Liver (tissue), 9 donors: ENCODE results near the gene COBL. TPM values are rescaled to one million over a fixed set of nuclear protein-coding genes. Genes with fewer than 3 reads are reported as not detected.

Experiments used
- DNase-seq: peaks from one replicate; pipeline ENCODE4 v3.0.0-alpha.2; 2017; ENCODE audit warnings: low spot score
- H3K27ac ChIP-seq, 2 donors: one replicate each; pipeline ENCODE4 v1.7.0; 2013; ENCODE audit warnings: inconsistent platforms in 2 of 2, low read length in 2 of 2, control low read depth in 1 of 2, low read depth in 1 of 2, mild to moderate bottlenecking in 1 of 2
- H3K27me3 ChIP-seq, 4 donors: one replicate each; pipeline versions ENCODE4 v1.6.1 to v1.7.0; 2013; ENCODE audit warnings: low read length in 3 of 4, inconsistent platforms in 1 of 4, mild to moderate bottlenecking in 1 of 4, moderate library complexity in 1 of 4; ENCODE audit not compliant: control insufficient read depth in 4 of 4, insufficient read depth in 4 of 4
- H3K36me3 ChIP-seq, 4 donors: one replicate each; pipeline versions ENCODE4 v1.6.1 to v1.7.0; 2013; ENCODE audit warnings: low read length in 3 of 4, mild to moderate bottlenecking in 3 of 4, low read depth in 1 of 4, moderate library complexity in 1 of 4; ENCODE audit not compliant: control insufficient read depth in 4 of 4, insufficient read depth in 3 of 4
- H3K4me1 ChIP-seq, 4 donors: one replicate each; pipeline versions ENCODE4 v1.6.1 to v1.7.0; 2013; ENCODE audit warnings: low read length in 3 of 4, mild to moderate bottlenecking in 3 of 4, moderate library complexity in 1 of 4; ENCODE audit not compliant: control insufficient read depth in 4 of 4, insufficient read depth in 4 of 4
- H3K4me3 ChIP-seq, 3 donors: one replicate each; pipeline versions ENCODE4 v1.6.1 to v1.7.0; 2013; ENCODE audit warnings: low read length in 3 of 3, control low read depth in 1 of 3, low read depth in 1 of 3, mild to moderate bottlenecking in 1 of 3
- H3K9ac ChIP-seq, 2 donors: one replicate each; pipeline ENCODE4 v1.7.0; 2013; ENCODE audit warnings: low read length in 2 of 2, mild to moderate bottlenecking in 2 of 2, moderate library complexity in 2 of 2, control low read depth in 1 of 2, low read depth in 1 of 2
- H3K9me3 ChIP-seq, 4 donors: one replicate each; pipeline versions ENCODE4 v1.6.1 to v1.7.0; 2013; ENCODE audit warnings: low read length in 3 of 4; ENCODE audit not compliant: control insufficient read depth in 4 of 4
- CTCF ChIP-seq: fragments of 150-350 bp; IDR thresholded peaks from 2 replicates; pipeline ENCODE4 v1.5.1; 2017; ENCODE audit warnings: improper control_type of control experiment, low read depth, low read length; ENCODE audit not compliant: missing input control
- EGR1 ChIP-seq, 2 donors: IDR thresholded peaks; 2 replicates each; pipeline ENCODE4 v1.6.1; 2016 to 2018; ENCODE audit warnings: antibody characterized with exemption in 2 of 2, low read depth in 2 of 2
- FOXA1 ChIP-seq: IDR thresholded peaks from 2 replicates; pipeline ENCODE4 v1.6.1; 2016; ENCODE audit warnings: antibody characterized with exemption
- FOXA2 ChIP-seq: IDR thresholded peaks from 2 replicates; pipeline ENCODE4 v1.6.1; 2016; ENCODE audit warnings: antibody characterized with exemption
- GABPA ChIP-seq, 2 donors: IDR thresholded peaks in 1 of 2; conservative IDR thresholded peaks in 1 of 2; 2 replicates each; pipeline ENCODE4 v1.6.1; 2016; ENCODE audit warnings: antibody characterized with exemption in 2 of 2, mild to moderate bottlenecking in 1 of 2, moderate library complexity in 1 of 2
- HNF4A ChIP-seq, 2 donors: conservative IDR thresholded peaks; 2 replicates each; pipeline ENCODE4 v1.6.1; 2016; ENCODE audit warnings: antibody characterized with exemption in 2 of 2, mild to moderate bottlenecking in 2 of 2
- HNF4G ChIP-seq: IDR thresholded peaks from 2 replicates; pipeline ENCODE4 v1.6.1; 2016; ENCODE audit warnings: antibody characterized with exemption
- JUND ChIP-seq, 2 donors: IDR thresholded peaks; 2 replicates each; pipeline ENCODE4 v1.6.1; 2016; ENCODE audit warnings: antibody characterized with exemption in 2 of 2
- MAX ChIP-seq: IDR thresholded peaks from 2 replicates; pipeline ENCODE4 v1.6.1; 2016; ENCODE audit warnings: antibody characterized with exemption
- NR2F2 ChIP-seq: IDR thresholded peaks from 2 replicates; pipeline ENCODE4 v1.6.1; 2016; ENCODE audit warnings: antibody characterized with exemption
- RAD21 ChIP-seq, 2 donors: IDR thresholded peaks; 2 replicates each; pipeline ENCODE4 v1.6.1; 2016; ENCODE audit warnings: antibody characterized with exemption in 2 of 2, mild to moderate bottlenecking in 2 of 2
- REST ChIP-seq: IDR thresholded peaks from 2 replicates; pipeline ENCODE4 v1.6.1; 2016; ENCODE audit warnings: antibody characterized with exemption, mild to moderate bottlenecking
- RXRA ChIP-seq, 2 donors: IDR thresholded peaks; 2 replicates each; pipeline ENCODE4 v1.6.1; 2017 to 2018; ENCODE audit warnings: antibody characterized with exemption in 2 of 2, mild to moderate bottlenecking in 1 of 2
- SP1 ChIP-seq: IDR thresholded peaks from 2 replicates; pipeline ENCODE4 v1.6.1; 2018; ENCODE audit warnings: antibody characterized with exemption, mild to moderate bottlenecking
- TAF1 ChIP-seq: conservative IDR thresholded peaks from 2 replicates; pipeline ENCODE4 v1.6.1; 2016; ENCODE audit warnings: antibody characterized with exemption, mild to moderate bottlenecking
- YY1 ChIP-seq: IDR thresholded peaks from 2 replicates; pipeline ENCODE4 v1.6.1; 2016; ENCODE audit warnings: antibody characterized with exemption, mild to moderate bottlenecking
- ZBTB33 ChIP-seq: IDR thresholded peaks from 2 replicates; pipeline ENCODE4 v1.6.1; 2016; ENCODE audit warnings: antibody characterized with exemption
- WGBS: extraction: QIAGEN DNeasy Blood & Tissue Kit; methylation state at CpG from one replicate; pipeline ENCODE4 v1.1.7; 2013; 5-methylcytosine and 5-hydroxymethylcytosine counted together
- polyA plus RNA-seq, 2 donors: library from polyadenylated mRNA; stranded (reverse) in 1 of 2; unstranded in 1 of 2; fragments of 200-250 nt in 1 of 2; fragments of >200 nt in 1 of 2; fragmentation: Nextera tagmentation in 1 of 2; extraction: Ambion mirVana in 1 of 2; gene quantifications; one replicate each; pipeline versions ENCODE4 v1.2.1 to v1.2.3, GENCODE V29; 2013 to 2015
- total RNA-seq, 2 donors: library from RNA; depleted of rRNA; stranded (reverse); fragments of >200 nt; gene quantifications; one replicate each; pipeline ENCODE4 v1.2.3, GENCODE V29; 2014
- TF ChIP-seq, protein P1 (sequence below): IDR thresholded peaks from 2 replicates; pipeline ENCODE4 v1.6.1; 2016; ENCODE audit warnings: antibody characterized with exemption
- donor health status: healthy.
- donor health status: healthy.
- donor health status: healthy.
- donor health status: healthy.
- donor health status: healthy.

Gene COBL
- total and polyA plus RNA-seq, 4 donors, result 5.8 to 18.7 (median 10.7) TPM

- no peaks in the 10 kb centered on the region for H3K27me3 ChIP-seq
- H3K4me1 ChIP-seq, result no peaks in the 10 kb centered on the region
- peak in 1 of 2 donors; percentile 23 for TF ChIP-seq GABPA (IDR thresholded peaks at IDR 0.05 in 1 of 2, conservative IDR thresholded peaks at IDR 0.05 in 1 of 2)
- TF ChIP-seq HNF4G, result no peak
- TF ChIP-seq NR2F2, result peak; percentile 18
- TF ChIP-seq REST, result no peak
- TF ChIP-seq SP1, result peak; percentile 31
- no peak for TF ChIP-seq RXRA (IDR thresholded peaks at IDR 0.05)
- no peak overlapping the region for H3K27ac ChIP-seq
- no peak overlapping the region for H3K9ac ChIP-seq
- peaks cover 2 to 22% (median 13%) of the 10 kb centered on the region in 4 donors for H3K36me3 ChIP-seq
- no peak overlapping the region for H3K4me3 ChIP-seq
- 82% methylated on average over 4 of the region's 4 CpGs for WGBS
- no peak for DNase-seq
- no peaks in the 10 kb centered on the region for H3K9me3 ChIP-seq
These were observed 182.6 kb downstream of the COBL start for GRCh38 chr7:51134013-51134441.

GRCh38 chr7:51132661-51133060 lies 183.9 kb downstream of the COBL start:
- H3K9me3 ChIP-seq, result no peaks in the 10 kb centered on the region
- H3K4me3 ChIP-seq, result no peak overlapping the region
- TF ChIP-seq EGR1 (IDR thresholded peaks at IDR 0.05; ENCODE audit: low read depth in 2 of 2) (no peak), REST (no peak), FOXA2 (no peak), GABPA (IDR thresholded peaks at IDR 0.05 in 1 of 2, conservative IDR thresholded peaks at IDR 0.05 in 1 of 2) (no peak), RAD21 (IDR thresholded peaks at IDR 0.05) (no peak), SP1 (no peak), YY1 (no peak), NR2F2 (no peak), ZBTB33 (no peak), HNF4G (no peak), TAF1 (no peak), CTCF (no peak), JUND (IDR thresholded peaks at IDR 0.05) (no peak), MAX (no peak), HNF4A (conservative IDR thresholded peaks at IDR 0.05) (no peak), FOXA1 (no peak), RXRA (IDR thresholded peaks at IDR 0.05) (no peak)
- TF ChIP-seq, protein P1, sequence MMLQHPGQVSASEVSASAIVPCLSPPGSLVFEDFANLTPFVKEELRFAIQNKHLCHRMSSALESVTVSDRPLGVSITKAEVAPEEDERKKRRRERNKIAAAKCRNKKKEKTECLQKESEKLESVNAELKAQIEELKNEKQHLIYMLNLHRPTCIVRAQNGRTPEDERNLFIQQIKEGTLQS, result no peak
- H3K27ac ChIP-seq, result no peak overlapping the region
- H3K36me3 ChIP-seq, result peaks cover 2 to 22% (median 13%) of the 10 kb centered on the region in 4 donors
- DNase-seq, result no peak
- H3K9ac ChIP-seq, result no peak overlapping the region
- no peaks in the 10 kb centered on the region for H3K27me3 ChIP-seq
- no peaks in the 10 kb centered on the region for H3K4me1 ChIP-seq
- WGBS, result 96% methylated on average over 3 of the region's 3 CpGs
